Raji (cell line): Measurements from ENCODE around the gene HOXB5.

Experiments
- POLR2A ChIP-seq: IDR thresholded peaks from 2 replicates; pipeline ENCODE4 v1.6.1; 2011; ENCODE audit warnings: low read depth, low read length, control low read depth; ENCODE audit not compliant: insufficient read depth

The HOXB5 gene

GRCh38 chr17:48584223-48584741, 9.3 kb downstream of the HOXB5 start:
- TF ChIP-seq POLR2A = no peak

- no peak for TF ChIP-seq POLR2A
Observed at GRCh38 chr17:48583708-48584222, 9.8 kb downstream of the HOXB5 start.

- TF ChIP-seq POLR2A = no peak
Observed at GRCh38 chr17:48582750-48583069, 10.9 kb downstream of the HOXB5 start.

GRCh38 chr17:48579760-48580554, 13.6 kb downstream of the HOXB5 start:
- no peak for TF ChIP-seq POLR2A

- TF ChIP-seq POLR2A = no peak
Observed at GRCh38 chr17:48579471-48579759, 14.2 kb downstream of the HOXB5 start.

GRCh38 chr17:48578616-48579470, 14.7 kb downstream of the HOXB5 start:
- no peak; the same call in 1 of the 2 replicates for TF ChIP-seq POLR2A

- 0 out of 2 replicates have a peak, but pooled peaks have one; percentile 44 for TF ChIP-seq POLR2A
Observed at GRCh38 chr17:48577946-48578615, 15.5 kb downstream of the HOXB5 start, which contains the start of gene HOXB4. TSS of gene HOXB4 (minus strand) at chr17:48578350. CDS start at chr17:48578319, 31 bp downstream.

- no peak for TF ChIP-seq POLR2A
Observed at GRCh38 chr17:48577330-48577945, 16.1 kb downstream of the HOXB5 start.

- no peak for TF ChIP-seq POLR2A
Observed at GRCh38 chr17:48576479-48577309, 16.9 kb downstream of the HOXB5 start.

GRCh38 chr17:48575673-48576478, 17.7 kb downstream of the HOXB5 start:
- TF ChIP-seq POLR2A = no peak

- no peak for TF ChIP-seq POLR2A
Observed at GRCh38 chr17:48575066-48575582, 18.5 kb downstream of the HOXB5 start.

- no peak for TF ChIP-seq POLR2A
Observed at GRCh38 chr17:48574505-48575065, 19.0 kb downstream of the HOXB5 start.
